Activated T-cell treated with anti-CD3 and anti-CD28 coated beads for 1 hour (primary cell): ENCODE results near the gene TTLL10.
"Not testable (repeated sequence)": the region's sequence is repeated elsewhere in the genome, so short reads cannot be mapped to it uniquely, and the experiment has no call there.

Source experiments
- DNase-seq: peaks from one replicate; pipeline ENCODE4 v3.0.0-alpha.2; 2020; ENCODE audit warnings: low read depth

The TTLL10 gene

DNA sequence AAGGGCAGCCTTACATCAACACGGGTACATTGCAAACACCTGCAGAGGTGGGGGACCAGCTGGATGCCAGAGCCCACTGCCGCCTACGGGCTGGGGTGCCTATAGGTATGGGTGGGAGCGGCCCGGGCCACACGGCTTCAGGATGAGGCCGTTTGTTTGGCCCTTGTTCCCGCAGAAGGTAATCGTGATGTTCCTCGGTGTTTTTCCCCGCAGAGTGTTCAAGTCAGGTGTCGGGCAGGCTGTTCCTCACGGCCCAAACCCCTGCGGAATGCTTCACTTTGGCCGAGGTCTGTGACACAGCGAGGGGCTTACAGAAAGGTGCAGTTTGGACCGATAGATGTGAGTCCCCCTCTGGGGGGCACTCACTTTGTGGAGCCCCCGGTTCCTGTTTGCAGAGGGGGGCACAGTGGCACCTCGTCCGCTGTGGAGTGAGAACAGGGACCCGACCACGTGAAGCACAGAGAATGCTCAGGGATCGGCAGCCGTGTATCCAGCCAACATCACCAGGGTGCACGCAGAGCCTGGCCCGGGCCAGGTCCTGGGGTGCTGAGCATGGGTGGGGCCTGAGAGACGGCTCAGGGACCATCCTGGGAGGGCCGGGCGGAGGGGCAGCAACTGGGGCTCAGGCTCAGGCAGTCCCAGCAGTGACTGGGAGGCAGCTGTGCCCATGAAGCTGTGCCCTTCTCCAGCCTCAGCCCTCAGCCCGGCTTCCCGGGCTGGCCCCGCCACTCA lies 453 bp upstream of the TTLL10 start:
- no peak for DNase-seq

DNA sequence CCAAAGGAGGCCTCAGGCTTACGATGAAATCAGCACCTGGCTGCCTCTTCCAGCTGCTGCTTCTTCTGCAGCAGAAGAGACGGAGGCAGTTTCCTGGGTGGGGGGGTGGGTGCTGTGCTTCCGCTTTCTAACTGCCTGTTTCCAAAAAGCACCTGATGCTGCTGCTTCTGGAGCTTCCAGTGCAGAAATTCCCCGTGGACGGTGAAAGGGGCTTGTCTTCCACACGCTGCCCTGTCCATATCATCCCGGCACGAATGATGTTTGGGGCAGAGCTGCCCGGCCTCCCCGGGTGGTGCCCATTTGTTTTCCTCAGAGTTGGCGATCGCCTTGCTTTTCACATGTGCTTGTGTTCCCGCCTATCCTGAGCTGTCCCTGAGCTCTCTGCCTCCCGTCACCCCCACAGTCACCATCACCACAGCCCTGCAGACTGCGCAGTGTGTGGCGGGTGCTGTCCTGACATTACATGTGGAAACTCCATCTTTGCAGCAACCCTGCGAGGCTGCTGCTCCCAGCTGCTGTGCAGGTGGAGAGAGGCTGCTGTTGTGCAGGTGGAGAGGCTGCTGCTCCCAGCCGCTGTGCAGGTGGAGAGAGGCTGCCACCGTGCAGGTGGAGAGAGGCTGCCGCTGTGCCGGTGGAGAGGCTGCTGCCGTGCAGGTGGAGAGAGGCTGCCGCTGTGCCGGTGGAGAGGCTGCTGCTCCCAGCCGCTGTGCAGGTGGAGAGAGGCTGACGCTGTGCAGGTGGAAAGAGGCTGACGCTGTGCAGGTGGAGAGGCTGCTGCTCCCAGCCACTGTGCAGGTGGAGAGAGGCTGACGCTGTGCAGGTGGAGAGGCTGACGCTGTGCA lies 1.8 kb downstream of the TTLL10 start:
- DNase-seq, result no peak

DNA sequence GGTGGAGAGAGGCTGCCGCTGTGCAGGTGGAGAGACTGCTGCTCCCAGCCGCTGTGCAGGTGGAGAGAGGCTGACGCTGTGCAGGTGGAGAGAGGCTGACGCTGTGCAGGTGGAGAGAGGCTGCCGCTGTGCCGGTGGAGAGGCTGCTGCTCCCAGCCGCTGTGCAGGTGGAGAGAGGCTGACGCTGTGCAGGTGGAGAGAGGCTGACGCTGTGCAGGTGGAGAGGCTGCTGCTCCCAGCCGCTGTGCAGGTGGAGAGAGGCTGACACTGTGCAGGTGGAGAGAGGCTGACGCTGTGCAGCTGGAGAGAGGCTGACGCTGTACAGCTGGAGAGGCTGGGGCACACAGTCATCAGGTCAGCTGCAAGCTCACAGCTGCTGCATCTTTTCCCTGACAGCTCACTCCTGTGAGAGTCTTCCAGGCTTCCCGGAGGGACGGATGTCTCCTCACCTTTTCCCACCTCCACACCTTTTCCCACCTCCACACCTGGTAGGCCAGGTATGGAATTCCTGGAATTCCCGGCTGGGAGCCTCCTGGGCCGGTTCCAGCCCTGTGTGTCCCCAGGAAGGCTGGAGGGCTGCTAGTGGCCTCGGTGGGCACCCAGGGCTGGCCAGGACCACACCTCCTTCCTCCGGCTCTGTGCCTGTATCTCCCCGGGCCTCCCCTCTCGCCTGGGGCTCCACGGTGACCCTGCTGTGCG lies 2.5 kb downstream of the TTLL10 start:
- DNase-seq, result not testable (repeated sequence)

DNA sequence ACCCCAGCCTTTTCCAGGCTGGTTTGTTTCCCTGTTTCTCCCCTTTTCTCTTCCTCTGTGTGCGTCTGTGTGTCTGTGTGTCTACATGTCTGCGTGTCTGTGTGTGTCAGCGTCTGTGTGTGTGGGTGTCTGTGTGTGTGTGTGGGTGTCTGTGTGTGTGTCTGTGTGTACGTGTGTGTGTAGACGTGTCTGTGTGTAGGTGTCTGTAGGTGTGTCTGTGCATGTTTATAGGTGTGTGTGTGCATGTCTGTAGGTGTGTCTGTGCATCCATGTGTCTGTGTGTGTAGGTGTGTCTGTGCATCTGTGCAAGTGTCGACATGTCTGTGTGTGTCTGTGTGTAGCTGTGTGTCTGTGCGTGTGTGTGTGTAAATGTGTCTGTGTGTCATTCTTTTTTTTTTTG lies 3.3 kb downstream of the TTLL10 start:
- DNase-seq, result no peak

GRCh38 chr1:1177452-1178206 lies 3.9 kb downstream of the TTLL10 start:
- DNase-seq, result no peak

DNA sequence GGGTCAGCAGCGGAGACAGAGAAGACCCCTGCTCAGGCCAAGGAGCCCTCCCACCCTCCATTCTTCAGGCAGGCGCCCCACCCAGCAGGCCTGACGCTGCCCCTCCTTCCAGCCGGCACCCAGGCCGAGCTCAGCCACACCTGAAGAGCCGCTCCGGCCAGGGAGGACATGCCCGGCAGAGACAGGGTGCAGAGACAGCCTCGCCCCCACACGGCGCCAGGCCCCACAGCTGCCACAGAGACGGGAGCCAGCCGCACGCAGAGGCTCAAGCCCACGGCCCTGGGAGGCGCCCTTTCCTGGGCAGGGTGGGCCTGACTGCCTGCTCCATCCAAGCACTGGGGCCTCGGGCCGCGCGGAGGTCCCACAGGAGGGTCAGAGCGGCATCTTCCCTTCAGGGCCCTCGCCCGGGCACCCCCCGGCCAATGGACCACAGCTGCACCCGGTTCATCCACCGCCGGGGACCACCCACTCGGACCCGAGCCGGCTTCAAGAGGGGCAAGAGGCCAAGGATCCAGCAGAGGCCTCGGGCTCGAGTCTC lies 5.2 kb downstream of the TTLL10 start:
- no peak for DNase-seq

GRCh38 chr1:1179346-1179982 lies 5.8 kb downstream of the TTLL10 start:
- DNase-seq, result no peak

DNA sequence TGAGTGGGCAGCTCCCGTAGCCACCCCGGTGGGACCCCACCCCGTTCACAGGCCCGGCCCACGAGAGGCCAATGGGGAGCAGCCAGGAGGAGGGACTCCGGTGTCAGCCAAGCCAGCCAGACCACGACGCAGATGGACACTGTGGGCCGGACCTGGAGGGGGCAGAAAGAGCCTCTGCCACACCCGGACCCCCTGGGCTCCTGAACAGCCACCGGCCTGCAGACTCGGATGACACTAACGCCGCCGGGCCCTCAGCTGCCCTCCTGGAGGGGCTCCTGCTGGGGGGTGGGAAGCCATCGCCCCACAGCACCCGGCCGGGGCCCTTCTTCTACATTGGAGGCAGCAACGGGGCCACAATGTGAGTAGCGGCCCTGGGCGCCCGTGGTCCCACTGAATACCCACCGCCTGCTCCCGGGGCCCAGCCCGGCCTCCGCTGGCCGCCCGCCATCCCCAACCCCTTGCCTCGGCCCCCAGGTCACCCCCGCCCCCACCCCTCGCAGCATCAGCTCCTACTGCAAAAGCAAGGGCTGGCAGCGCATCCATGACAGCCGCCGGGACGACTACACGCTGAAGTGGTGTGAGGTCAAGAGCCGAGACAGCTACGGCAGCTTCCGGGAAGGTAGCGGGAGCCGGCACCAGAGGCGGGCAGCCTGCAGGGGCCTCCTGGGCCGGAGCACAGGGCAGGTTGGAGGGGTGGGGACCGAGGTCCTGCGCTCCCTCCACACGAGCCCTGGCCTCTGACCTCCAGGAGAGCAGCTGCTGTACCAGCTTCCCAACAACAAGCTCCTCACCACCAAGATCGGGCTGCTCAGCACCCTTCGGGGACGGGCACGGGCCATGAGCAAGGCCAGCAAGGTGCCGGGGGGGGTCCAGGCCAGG lies 6.5 kb downstream of the TTLL10 start:
- no peak for DNase-seq

- no peak for DNase-seq
Observed at GRCh38 chr1:1181129-1181937, 7.7 kb downstream of the TTLL10 start.

DNA sequence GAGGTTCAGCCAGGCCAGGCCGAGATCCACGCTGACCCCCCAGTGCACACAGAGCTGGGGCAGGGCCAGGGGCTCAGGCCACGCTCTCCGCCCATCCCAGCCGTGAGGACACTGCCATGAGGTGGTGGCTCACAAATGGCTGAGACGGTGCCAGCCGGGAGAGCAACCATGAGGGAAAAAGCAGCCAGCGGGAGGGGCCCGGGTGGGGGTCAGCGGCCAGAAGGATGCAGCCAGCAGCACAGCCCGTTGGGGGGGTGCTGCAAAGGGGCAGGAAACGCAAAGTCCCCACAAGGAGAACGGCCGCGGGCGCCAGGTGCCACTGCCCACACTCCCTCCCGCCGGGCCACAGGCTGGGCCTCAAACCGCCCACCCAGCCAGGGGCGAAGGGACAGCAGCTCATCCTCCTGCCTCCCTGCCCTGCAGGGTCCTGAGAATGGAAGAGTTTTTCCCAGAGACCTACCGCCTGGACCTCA lies 8.3 kb downstream of the TTLL10 start:
- DNase-seq, result no peak

DNA sequence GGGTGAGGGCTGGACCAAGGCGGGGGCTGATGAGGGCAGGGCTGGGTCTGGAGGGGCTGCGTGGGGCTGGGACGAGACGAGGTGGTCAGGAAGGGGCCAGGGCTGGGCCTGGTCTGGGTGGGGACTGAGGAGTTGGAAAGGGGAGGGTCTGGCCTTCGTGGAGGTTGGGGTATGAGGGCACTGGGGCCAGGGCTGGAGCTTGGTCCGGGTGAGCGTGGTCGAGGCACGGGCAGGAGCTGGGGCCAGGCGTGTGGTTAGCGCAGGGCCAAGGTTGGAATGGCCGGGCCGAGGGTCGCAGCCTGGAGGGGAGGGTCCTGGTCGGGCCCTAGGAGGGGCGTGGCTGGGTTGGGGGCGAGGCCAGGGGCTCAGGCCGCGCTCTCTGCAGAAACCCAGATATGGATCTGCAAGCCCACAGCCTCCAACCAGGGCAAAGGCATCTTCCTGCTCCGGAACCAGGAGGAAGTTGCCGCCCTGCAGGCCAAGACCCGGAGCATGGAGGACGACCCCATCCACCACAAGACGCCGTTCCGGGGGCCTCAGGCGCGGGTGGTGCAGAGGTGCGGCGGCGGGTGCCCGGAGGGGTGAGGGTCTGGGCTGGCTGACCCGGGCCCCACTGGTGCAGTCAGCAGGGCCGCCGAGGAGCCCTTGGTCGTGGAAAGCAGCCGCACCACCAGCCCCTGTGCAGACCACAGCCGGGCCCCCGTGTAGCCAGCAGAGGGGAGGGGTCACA lies 9.0 kb downstream of the TTLL10 start:
- DNase-seq, result no peak

GRCh38 chr1:1183221-1183747 lies 9.6 kb downstream of the TTLL10 start:
- DNase-seq, result no peak

GRCh38 chr1:1183833-1184775 lies 10.4 kb downstream of the TTLL10 start:
- DNase-seq, result no peak

GRCh38 chr1:1185101-1185765 lies 11.6 kb downstream of the TTLL10 start:
- DNase-seq, result no peak

GRCh38 chr1:1187938-1188337 lies 14.3 kb downstream of the TTLL10 start:
- no peak for DNase-seq

DNA sequence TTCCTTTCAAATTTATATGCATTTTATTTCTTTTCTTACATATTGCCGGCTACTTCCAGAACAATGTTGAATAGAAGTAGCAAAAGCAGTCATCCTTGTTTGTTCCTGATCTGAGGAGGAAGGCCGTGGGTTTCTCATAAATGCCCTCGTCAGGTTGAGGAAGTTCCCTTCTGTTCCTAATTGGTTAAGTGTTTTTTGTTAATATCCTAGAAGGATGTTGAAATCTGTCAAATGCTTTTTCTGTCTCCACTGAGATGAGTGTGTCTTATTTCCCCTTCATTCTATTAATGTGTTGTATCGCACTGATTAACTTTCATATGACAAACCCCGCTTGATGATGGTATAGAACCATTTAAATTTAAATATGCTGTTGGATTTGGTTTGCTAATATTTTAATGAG lies 15.4 kb downstream of the TTLL10 start:
- DNase-seq, result no peak

GRCh38 chr1:1191734-1192133 lies 18.1 kb downstream of the TTLL10 start:
- DNase-seq, result no peak
